WTC11 (cell line): ENCODE results near the gene MGAT5B. TPM values are rescaled to one million over a fixed set of nuclear protein-coding genes. Genes with fewer than 3 reads are reported as not detected.

Source experiments
- ATAC-seq: fragments of 200-7000 bp; cut with Tn5 transposase; 2 replicates; pipeline ENCODE4 v1.10.0; 2021; ENCODE audit warnings: mild to moderate bottlenecking, moderate library complexity
- CTCF ChIA-PET: fragments of 300-600 bp; sonication (Branson Sonifier 250); formaldehyde crosslinking; loops from one replicate; lab custom pipeline; 2021; ENCODE audit warnings: antibody characterized with exemption; lab: Charles Lee
- POLR2A ChIA-PET: fragments of 350-600 bp; sonication (Branson Sonifier 250); formaldehyde crosslinking; loops from one replicate; lab custom pipeline; 2021; ENCODE audit warnings: antibody characterized with exemption; lab: Charles Lee
- DNase-seq: peaks from one replicate; pipeline ENCODE4 v3.0.0; 2021; ENCODE audit warnings: low spot score
- H3K27ac Mint-ChIP-seq: 2 replicates; pipeline ENCODE4 v1.8.0; 2021; ENCODE audit warnings: mixed read lengths
- H3K27me3 Mint-ChIP-seq: 2 replicates; pipeline ENCODE4 v1.8.0; 2021; ENCODE audit warnings: low read depth, mild to moderate bottlenecking, moderate library complexity, mixed read lengths
- H3K36me3 Mint-ChIP-seq: 2 replicates; pipeline ENCODE4 v1.8.0; 2021; ENCODE audit warnings: mixed read lengths
- H3K4me1 Mint-ChIP-seq: 2 replicates; pipeline ENCODE4 v1.8.0; 2022; ENCODE audit warnings: mixed read lengths
- H3K4me3 Mint-ChIP-seq: 2 replicates; pipeline ENCODE4 v1.8.0; 2021; ENCODE audit warnings: mild to moderate bottlenecking, moderate library complexity, mixed read lengths
- H3K9me3 Mint-ChIP-seq: 2 replicates; pipeline ENCODE4 v1.8.0; 2021; ENCODE audit warnings: mixed read lengths
- CREM ChIP-seq: sonication (generic); formaldehyde crosslinking; IDR thresholded peaks from 2 replicates; pipeline ENCODE4 v1.8.1; 2022; ENCODE audit warnings: mild to moderate bottlenecking, missing genetic modification reagents, moderate library complexity
- HMGA2 ChIP-seq: fragments of 250-450 bp; sonication (Bioruptor Pico); IDR thresholded peaks from 2 replicates; pipeline ENCODE4 v1.4.0; 2021; ENCODE audit warnings: mild to moderate bottlenecking, moderate library complexity
- IRF2 ChIP-seq: sonication (generic); formaldehyde crosslinking; IDR thresholded peaks from 2 replicates; pipeline ENCODE4 v1.8.0; 2022; ENCODE audit warnings: low read depth, missing genetic modification reagents, borderline replicate concordance
- JUN ChIP-seq: sonication (generic); formaldehyde crosslinking; IDR thresholded peaks from 2 replicates; pipeline ENCODE4 v1.8.0; 2023; ENCODE audit warnings: mild to moderate bottlenecking, missing genetic modification reagents
- PRRX2 ChIP-seq: fragments of 250-450 bp; sonication (Bioruptor Pico); IDR thresholded peaks from 2 replicates; pipeline ENCODE4 v1.8.0; 2021; ENCODE audit warnings: mild to moderate bottlenecking
- RORB ChIP-seq: fragments of 250-450 bp; sonication (Bioruptor Pico); IDR thresholded peaks from 2 replicates; pipeline ENCODE4 v1.9.0; 2021; ENCODE audit warnings: mild to moderate bottlenecking
- TP53 ChIP-seq: sonication (generic); formaldehyde crosslinking; IDR thresholded peaks from 2 replicates; pipeline ENCODE4 v1.8.1; 2023; ENCODE audit warnings: mild to moderate bottlenecking, missing genetic modification reagents
- ZNF423 ChIP-seq: fragments of 250-450 bp; sonication (Bioruptor Pico); IDR thresholded peaks from 2 replicates; pipeline ENCODE4 v2.1.2; 2022; ENCODE audit warnings: mild to moderate bottlenecking, moderate library complexity
- ZNF671 ChIP-seq: fragments of 250-450 bp; sonication (Bioruptor Pico); IDR thresholded peaks from 2 replicates; pipeline ENCODE4 v1.8.0; 2021; ENCODE audit warnings: mild to moderate bottlenecking
- total RNA-seq: library from RNA; stranded (reverse); gene quantifications from 3 replicates; pipeline ENCODE4 v1.2.3, GENCODE V29; 2021
- TF ChIP-seq, protein P1 (sequence below): sonication (generic); formaldehyde crosslinking; IDR thresholded peaks from 2 replicates; pipeline ENCODE4 v1.8.0; 2022; ENCODE audit warnings: mild to moderate bottlenecking, missing genetic modification reagents
- TF ChIP-seq, protein P2 (sequence below): fragments of 250-450 bp; sonication (Bioruptor Pico); IDR thresholded peaks from 2 replicates; pipeline ENCODE4 v1.9.0; 2021; ENCODE audit warnings: mild to moderate bottlenecking, borderline replicate concordance
- TF ChIP-seq, protein P3 (sequence below): sonication (generic); formaldehyde crosslinking; conservative IDR thresholded peaks from 2 replicates; pipeline ENCODE4 v1.8.1; 2023; ENCODE audit warnings: mild to moderate bottlenecking, low read depth, missing genetic modification reagents, moderate library complexity
- TF ChIP-seq, protein P4 (sequence below): fragments of 250-450 bp; sonication (Bioruptor Pico); IDR thresholded peaks from 2 replicates; pipeline ENCODE4 v1.9.0; 2021; ENCODE audit warnings: mild to moderate bottlenecking
- TF ChIP-seq, protein P5 (sequence below): sonication (generic); formaldehyde crosslinking; IDR thresholded peaks from 2 replicates; pipeline ENCODE4 v1.8.0; 2023; ENCODE audit warnings: missing genetic modification reagents, mild to moderate bottlenecking, borderline replicate concordance
- TF ChIP-seq, protein P6 (sequence below): fragments of 250-450 bp; sonication (Bioruptor Pico); conservative IDR thresholded peaks from 2 replicates; pipeline ENCODE4 v1.9.0; 2021; ENCODE audit warnings: mild to moderate bottlenecking
- TF ChIP-seq, protein P7 (sequence below): fragments of 200-600 bp; IDR thresholded peaks from 2 replicates; pipeline ENCODE4 v1.8.0; 2022; ENCODE audit warnings: antibody characterized with exemption

Gene MGAT5B
- total RNA-seq, 1 experiment from 2014 or later, result 11.6 TPM

DNA sequence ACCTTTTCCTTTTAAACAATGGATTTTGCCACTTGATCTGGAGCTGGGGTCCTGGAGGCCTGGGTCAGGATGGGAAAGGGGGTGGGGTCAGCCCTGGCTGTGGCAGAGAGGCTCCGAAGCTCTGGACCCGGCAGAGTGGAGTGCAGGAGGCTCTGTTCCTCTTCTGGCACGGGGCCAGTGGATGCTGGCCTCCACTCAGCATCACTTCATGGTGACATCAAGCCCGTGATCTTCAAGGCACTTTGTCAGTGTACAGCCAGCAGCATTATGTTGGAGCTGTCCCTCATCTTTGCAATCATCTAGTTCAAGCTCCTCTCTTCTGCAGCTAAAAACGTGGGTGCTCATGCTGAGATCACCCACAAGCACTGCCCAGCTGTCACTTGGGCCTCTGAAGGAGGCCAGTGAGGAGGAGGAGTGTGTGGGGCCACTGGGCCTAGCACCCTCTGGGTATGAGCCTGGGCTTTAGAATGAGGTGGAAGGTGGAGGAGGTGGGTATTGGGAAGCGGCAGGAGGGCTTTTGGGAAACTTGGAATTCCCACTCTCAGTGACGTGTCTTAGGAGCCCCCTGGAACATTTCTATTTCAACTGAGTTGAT, 45.9 kb upstream of the MGAT5B start:
- ATAC-seq, result no peak
- Mint-ChIP-seq H3K4me3 (no peak overlapping the region), H3K27me3 (no peaks in the 10 kb centered on the region), H3K4me1 (peaks cover 16% of the 10 kb centered on the region; the same call in 1 of the 2 replicates), H3K36me3 (no peaks in the 10 kb centered on the region), H3K27ac (no peak overlapping the region), H3K9me3 (no peaks in the 10 kb centered on the region)
- no peak for DNase-seq
- CTCF ChIA-PET, result interaction anchor here (2.7 kb wide), 1 partner anchor 66 kb away, joined by 7 read pairs; no protein-coding TSS in a partner anchor
- POLR2A ChIA-PET, result no interaction called here
- TF ChIP-seq, protein P1, sequence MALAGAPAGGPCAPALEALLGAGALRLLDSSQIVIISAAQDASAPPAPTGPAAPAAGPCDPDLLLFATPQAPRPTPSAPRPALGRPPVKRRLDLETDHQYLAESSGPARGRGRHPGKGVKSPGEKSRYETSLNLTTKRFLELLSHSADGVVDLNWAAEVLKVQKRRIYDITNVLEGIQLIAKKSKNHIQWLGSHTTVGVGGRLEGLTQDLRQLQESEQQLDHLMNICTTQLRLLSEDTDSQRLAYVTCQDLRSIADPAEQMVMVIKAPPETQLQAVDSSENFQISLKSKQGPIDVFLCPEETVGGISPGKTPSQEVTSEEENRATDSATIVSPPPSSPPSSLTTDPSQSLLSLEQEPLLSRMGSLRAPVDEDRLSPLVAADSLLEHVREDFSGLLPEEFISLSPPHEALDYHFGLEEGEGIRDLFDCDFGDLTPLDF (CRISPR knock-in tag), result no peak
- TF ChIP-seq IRF2 (CRISPR knock-in tag), result no peak
- TF ChIP-seq RORB (CRISPR knock-in tag), result no peak
- TF ChIP-seq ZNF671, result no peak
- TF ChIP-seq JUN (CRISPR knock-in tag), result no peak
- TF ChIP-seq, protein P2, sequence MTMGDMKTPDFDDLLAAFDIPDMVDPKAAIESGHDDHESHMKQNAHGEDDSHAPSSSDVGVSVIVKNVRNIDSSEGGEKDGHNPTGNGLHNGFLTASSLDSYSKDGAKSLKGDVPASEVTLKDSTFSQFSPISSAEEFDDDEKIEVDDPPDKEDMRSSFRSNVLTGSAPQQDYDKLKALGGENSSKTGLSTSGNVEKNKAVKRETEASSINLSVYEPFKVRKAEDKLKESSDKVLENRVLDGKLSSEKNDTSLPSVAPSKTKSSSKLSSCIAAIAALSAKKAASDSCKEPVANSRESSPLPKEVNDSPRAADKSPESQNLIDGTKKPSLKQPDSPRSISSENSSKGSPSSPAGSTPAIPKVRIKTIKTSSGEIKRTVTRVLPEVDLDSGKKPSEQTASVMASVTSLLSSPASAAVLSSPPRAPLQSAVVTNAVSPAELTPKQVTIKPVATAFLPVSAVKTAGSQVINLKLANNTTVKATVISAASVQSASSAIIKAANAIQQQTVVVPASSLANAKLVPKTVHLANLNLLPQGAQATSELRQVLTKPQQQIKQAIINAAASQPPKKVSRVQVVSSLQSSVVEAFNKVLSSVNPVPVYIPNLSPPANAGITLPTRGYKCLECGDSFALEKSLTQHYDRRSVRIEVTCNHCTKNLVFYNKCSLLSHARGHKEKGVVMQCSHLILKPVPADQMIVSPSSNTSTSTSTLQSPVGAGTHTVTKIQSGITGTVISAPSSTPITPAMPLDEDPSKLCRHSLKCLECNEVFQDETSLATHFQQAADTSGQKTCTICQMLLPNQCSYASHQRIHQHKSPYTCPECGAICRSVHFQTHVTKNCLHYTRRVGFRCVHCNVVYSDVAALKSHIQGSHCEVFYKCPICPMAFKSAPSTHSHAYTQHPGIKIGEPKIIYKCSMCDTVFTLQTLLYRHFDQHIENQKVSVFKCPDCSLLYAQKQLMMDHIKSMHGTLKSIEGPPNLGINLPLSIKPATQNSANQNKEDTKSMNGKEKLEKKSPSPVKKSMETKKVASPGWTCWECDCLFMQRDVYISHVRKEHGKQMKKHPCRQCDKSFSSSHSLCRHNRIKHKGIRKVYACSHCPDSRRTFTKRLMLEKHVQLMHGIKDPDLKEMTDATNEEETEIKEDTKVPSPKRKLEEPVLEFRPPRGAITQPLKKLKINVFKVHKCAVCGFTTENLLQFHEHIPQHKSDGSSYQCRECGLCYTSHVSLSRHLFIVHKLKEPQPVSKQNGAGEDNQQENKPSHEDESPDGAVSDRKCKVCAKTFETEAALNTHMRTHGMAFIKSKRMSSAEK, result no peak
- TF ChIP-seq, protein P3, sequence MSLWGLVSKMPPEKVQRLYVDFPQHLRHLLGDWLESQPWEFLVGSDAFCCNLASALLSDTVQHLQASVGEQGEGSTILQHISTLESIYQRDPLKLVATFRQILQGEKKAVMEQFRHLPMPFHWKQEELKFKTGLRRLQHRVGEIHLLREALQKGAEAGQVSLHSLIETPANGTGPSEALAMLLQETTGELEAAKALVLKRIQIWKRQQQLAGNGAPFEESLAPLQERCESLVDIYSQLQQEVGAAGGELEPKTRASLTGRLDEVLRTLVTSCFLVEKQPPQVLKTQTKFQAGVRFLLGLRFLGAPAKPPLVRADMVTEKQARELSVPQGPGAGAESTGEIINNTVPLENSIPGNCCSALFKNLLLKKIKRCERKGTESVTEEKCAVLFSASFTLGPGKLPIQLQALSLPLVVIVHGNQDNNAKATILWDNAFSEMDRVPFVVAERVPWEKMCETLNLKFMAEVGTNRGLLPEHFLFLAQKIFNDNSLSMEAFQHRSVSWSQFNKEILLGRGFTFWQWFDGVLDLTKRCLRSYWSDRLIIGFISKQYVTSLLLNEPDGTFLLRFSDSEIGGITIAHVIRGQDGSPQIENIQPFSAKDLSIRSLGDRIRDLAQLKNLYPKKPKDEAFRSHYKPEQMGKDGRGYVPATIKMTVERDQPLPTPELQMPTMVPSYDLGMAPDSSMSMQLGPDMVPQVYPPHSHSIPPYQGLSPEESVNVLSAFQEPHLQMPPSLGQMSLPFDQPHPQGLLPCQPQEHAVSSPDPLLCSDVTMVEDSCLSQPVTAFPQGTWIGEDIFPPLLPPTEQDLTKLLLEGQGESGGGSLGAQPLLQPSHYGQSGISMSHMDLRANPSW (CRISPR knock-in tag), result no peak
- TF ChIP-seq, protein P4, sequence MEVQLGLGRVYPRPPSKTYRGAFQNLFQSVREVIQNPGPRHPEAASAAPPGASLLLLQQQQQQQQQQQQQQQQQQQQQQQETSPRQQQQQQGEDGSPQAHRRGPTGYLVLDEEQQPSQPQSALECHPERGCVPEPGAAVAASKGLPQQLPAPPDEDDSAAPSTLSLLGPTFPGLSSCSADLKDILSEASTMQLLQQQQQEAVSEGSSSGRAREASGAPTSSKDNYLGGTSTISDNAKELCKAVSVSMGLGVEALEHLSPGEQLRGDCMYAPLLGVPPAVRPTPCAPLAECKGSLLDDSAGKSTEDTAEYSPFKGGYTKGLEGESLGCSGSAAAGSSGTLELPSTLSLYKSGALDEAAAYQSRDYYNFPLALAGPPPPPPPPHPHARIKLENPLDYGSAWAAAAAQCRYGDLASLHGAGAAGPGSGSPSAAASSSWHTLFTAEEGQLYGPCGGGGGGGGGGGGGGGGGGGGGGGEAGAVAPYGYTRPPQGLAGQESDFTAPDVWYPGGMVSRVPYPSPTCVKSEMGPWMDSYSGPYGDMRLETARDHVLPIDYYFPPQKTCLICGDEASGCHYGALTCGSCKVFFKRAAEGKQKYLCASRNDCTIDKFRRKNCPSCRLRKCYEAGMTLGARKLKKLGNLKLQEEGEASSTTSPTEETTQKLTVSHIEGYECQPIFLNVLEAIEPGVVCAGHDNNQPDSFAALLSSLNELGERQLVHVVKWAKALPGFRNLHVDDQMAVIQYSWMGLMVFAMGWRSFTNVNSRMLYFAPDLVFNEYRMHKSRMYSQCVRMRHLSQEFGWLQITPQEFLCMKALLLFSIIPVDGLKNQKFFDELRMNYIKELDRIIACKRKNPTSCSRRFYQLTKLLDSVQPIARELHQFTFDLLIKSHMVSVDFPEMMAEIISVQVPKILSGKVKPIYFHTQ, result no peak
- no peak for TF ChIP-seq ZNF423 (CRISPR knock-in tag)
- no peak for TF ChIP-seq PRRX2 (CRISPR knock-in tag)
- TF ChIP-seq, protein P5, sequence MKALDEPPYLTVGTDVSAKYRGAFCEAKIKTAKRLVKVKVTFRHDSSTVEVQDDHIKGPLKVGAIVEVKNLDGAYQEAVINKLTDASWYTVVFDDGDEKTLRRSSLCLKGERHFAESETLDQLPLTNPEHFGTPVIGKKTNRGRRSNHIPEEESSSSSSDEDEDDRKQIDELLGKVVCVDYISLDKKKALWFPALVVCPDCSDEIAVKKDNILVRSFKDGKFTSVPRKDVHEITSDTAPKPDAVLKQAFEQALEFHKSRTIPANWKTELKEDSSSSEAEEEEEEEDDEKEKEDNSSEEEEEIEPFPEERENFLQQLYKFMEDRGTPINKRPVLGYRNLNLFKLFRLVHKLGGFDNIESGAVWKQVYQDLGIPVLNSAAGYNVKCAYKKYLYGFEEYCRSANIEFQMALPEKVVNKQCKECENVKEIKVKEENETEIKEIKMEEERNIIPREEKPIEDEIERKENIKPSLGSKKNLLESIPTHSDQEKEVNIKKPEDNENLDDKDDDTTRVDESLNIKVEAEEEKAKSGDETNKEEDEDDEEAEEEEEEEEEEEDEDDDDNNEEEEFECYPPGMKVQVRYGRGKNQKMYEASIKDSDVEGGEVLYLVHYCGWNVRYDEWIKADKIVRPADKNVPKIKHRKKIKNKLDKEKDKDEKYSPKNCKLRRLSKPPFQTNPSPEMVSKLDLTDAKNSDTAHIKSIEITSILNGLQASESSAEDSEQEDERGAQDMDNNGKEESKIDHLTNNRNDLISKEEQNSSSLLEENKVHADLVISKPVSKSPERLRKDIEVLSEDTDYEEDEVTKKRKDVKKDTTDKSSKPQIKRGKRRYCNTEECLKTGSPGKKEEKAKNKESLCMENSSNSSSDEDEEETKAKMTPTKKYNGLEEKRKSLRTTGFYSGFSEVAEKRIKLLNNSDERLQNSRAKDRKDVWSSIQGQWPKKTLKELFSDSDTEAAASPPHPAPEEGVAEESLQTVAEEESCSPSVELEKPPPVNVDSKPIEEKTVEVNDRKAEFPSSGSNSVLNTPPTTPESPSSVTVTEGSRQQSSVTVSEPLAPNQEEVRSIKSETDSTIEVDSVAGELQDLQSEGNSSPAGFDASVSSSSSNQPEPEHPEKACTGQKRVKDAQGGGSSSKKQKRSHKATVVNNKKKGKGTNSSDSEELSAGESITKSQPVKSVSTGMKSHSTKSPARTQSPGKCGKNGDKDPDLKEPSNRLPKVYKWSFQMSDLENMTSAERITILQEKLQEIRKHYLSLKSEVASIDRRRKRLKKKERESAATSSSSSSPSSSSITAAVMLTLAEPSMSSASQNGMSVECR (CRISPR knock-in tag), result no peak
- TF ChIP-seq HMGA2 (CRISPR knock-in tag), result no peak
- TF ChIP-seq CREM, result no peak
- TF ChIP-seq, protein P6, sequence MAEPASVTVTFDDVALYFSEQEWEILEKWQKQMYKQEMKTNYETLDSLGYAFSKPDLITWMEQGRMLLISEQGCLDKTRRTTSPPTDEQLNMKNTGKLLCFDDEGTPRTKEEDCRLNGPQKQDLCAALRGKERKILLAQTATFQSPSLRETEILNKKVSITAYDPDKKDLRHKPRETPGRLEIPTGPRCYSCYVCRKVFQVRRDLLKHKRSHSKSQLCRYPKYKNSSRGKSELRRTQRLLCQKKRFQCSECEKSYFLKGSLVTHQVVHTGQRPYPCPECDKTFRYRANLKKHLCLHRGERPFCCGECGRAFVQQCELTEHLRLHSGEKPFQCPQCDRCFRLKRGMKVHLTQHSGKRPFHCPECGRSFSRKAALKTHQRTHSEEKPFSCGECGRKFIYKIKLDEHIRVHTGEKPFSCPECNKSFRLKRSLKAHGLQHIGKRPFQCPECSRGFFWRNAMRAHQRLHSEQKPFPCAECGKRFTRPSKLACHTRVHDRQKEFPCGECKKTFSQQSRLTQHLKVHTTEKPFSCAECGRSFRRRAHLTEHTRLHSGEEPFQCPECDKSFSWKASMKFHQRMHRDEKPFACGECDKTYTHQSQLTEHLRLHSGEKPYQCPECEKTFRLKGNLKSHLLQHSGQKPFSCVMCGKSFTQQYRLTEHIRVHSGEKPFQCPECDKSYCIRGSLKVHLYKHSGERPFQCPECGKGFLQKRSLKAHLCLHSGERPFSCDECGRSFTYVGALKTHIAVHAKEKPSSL (CRISPR knock-in tag), result no peak
- TF ChIP-seq TP53 (CRISPR knock-in tag), result no peak
- TF ChIP-seq, protein P7, sequence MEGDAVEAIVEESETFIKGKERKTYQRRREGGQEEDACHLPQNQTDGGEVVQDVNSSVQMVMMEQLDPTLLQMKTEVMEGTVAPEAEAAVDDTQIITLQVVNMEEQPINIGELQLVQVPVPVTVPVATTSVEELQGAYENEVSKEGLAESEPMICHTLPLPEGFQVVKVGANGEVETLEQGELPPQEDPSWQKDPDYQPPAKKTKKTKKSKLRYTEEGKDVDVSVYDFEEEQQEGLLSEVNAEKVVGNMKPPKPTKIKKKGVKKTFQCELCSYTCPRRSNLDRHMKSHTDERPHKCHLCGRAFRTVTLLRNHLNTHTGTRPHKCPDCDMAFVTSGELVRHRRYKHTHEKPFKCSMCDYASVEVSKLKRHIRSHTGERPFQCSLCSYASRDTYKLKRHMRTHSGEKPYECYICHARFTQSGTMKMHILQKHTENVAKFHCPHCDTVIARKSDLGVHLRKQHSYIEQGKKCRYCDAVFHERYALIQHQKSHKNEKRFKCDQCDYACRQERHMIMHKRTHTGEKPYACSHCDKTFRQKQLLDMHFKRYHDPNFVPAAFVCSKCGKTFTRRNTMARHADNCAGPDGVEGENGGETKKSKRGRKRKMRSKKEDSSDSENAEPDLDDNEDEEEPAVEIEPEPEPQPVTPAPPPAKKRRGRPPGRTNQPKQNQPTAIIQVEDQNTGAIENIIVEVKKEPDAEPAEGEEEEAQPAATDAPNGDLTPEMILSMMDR, result no peak
